IMR-90 (cell line): ENCODE data around the gene NKX2-8.

ENCODE experiments used
- BHLHE40 ChIP-seq: fragments of 150-350 bp; IDR thresholded peaks from 2 replicates; pipeline ENCODE4 v1.6.1; 2016; ENCODE audit warnings: mild to moderate bottlenecking, low read depth, low read length
- CEBPB ChIP-seq: IDR thresholded peaks from 2 replicates; pipeline ENCODE4 v1.6.1; 2012; ENCODE audit warnings: low read depth, low read length, improper control_type of control experiment
- CTCF ChIP-seq: conservative IDR thresholded peaks from 2 replicates; pipeline ENCODE4 v1.5.1; 2012; ENCODE audit warnings: mild to moderate bottlenecking, low read depth, low read length, improper control_type of control experiment
- MAFK ChIP-seq: IDR thresholded peaks from 2 replicates; pipeline ENCODE4 v1.6.1; 2012; ENCODE audit warnings: low read depth, low read length, improper control_type of control experiment
- MXI1 ChIP-seq: IDR thresholded peaks from 2 replicates; pipeline ENCODE4 v1.6.1; 2012; ENCODE audit warnings: low read depth, mild to moderate bottlenecking, low read length, moderate library complexity, borderline replicate concordance
- NFE2L2 ChIP-seq: fragments of 150-350 bp; IDR thresholded peaks from 2 replicates; pipeline ENCODE4 v1.6.1; 2016; ENCODE audit warnings: low read depth, mild to moderate bottlenecking, low read length
- POLR2A ChIP-seq: IDR thresholded peaks from 2 replicates; pipeline ENCODE4 v1.6.1; 2012; ENCODE audit warnings: mild to moderate bottlenecking, low read depth, low read length
- SMC3 ChIP-seq: fragments of 150-350 bp; IDR thresholded peaks from 2 replicates; pipeline ENCODE4 v1.6.1; 2016; ENCODE audit warnings: low read depth, mild to moderate bottlenecking, antibody characterized with exemption, low read length, moderate library complexity
- TF ChIP-seq, protein P1 (sequence below): fragments of 150-350 bp; IDR thresholded peaks from 2 replicates; pipeline ENCODE4 v1.6.1; 2017; ENCODE audit warnings: mild to moderate bottlenecking, antibody characterized with exemption, low read length, low read depth

DNA sequence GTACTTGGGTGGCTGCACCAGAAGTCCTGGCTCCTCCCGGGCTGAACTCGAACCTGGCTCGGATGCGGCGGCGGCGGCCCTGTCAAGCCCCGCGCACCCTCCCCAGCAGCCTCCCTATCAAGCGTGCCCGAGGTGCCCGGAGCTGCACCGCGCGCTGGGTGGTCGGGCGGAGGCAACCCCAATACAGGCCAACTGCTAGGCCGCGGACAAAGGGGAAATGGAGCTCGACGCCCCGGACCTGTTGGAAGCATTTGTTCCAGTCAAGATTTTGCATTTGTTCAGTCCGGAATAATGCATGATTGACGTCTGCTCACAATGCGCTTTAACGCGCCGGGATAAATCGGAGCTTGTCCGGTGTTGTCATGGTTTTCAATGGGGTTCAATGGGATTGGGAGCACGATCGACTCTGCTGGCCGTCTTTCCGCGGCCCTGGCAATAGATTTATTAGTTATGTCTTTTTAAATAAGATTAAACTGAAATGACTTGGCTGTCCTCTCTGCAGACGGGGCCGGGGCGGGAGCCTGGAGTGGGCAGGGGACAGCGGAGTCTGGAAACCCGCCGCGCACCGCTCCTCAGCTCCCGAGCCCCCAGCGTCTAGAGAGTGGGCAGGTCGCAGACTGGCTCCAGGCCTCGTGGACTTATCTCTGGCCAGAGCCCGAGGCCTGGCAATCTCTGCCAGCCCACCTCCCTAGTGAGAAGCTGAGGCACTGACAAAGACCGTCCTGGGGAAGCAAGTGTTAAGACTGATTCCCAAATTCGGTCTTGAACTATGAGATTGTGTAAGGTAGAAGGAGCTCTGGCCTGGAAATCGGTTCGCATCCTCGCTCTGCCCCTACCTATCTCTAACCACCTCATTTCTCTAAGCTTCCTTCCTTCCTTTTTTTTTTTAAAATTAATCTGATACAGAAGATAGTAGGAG is 1.7 kb upstream of the NKX2-8 start:
- TF ChIP-seq CTCF (no peak), POLR2A (no peak), MAFK (no peak), NFE2L2 (no peak), BHLHE40 (no peak), SMC3 (no peak), CEBPB (no peak), MXI1 (no peak)
- TF ChIP-seq, protein P1, sequence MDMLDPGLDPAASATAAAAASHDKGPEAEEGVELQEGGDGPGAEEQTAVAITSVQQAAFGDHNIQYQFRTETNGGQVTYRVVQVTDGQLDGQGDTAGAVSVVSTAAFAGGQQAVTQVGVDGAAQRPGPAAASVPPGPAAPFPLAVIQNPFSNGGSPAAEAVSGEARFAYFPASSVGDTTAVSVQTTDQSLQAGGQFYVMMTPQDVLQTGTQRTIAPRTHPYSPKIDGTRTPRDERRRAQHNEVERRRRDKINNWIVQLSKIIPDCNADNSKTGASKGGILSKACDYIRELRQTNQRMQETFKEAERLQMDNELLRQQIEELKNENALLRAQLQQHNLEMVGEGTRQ = no peak
